HepG2 (cell line): ENCODE results near the gene ADCY5.

Experiments
- ARID3A ChIP-seq: IDR thresholded peaks from 2 replicates; pipeline ENCODE4 v1.6.1; 2012; ENCODE audit warnings: low read depth, low read length, improper control_type of control experiment
- EZH2 ChIP-seq: conservative IDR thresholded peaks from 2 replicates; pipeline ENCODE4 v1.6.1; 2012; ENCODE audit warnings: mild to moderate bottlenecking, low read depth, low read length, moderate library complexity
- ZNF746 ChIP-seq: sonication (generic); formaldehyde crosslinking; IDR thresholded peaks from 2 replicates; pipeline ENCODE4 v1.8.0; 2022; ENCODE audit warnings: mild to moderate bottlenecking, missing genetic modification reagents

DNA sequence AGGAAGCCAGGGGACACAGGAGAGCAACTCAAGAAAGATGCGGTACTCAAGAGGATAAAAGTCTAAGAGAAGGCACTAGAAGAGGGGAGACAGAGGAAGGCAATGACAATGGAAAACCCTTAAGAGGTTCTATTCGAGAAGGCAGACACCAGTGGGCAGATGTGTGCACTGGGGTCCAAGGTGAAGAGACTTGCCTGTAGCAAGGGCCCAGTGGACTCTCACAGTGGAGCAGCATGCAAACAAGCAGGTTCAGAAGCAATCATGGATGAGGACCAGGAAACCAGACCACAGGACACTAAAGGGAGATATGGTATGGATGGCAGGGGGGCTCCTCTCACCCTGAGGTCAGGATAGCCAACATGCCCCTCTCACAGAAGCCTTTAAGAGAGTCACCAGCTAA is 2.7 kb downstream of the ADCY5 start:
- TF ChIP-seq ARID3A: no peak
- TF ChIP-seq ZNF746 (CRISPR knock-in tag): no peak
- TF ChIP-seq EZH2: no peak
